Uterus (tissue), 2 donors: ENCODE results near the gene PRL.

Experiments
- POLR2A ChIP-seq, 2 donors: fragments of 450-650 bp; IDR thresholded peaks; one replicate each; pipeline ENCODE4 v1.6.1; 2016; ENCODE audit warnings: antibody characterized with exemption in 2 of 2, mild to moderate bottlenecking in 1 of 2, moderate library complexity in 1 of 2
- TF ChIP-seq, protein P1 (sequence below), 4 experiments: fragments of 200-600 bp in 2 of 4; fragments of 450-650 bp in 2 of 4; sonication (generic) in 2 of 4; IDR thresholded peaks; one replicate each; pipeline ENCODE4 v1.5.1; 2016 to 2019; ENCODE audit warnings: antibody characterized with exemption in 4 of 4, mild to moderate bottlenecking in 2 of 4, moderate library complexity in 1 of 4

- no peak for TF ChIP-seq POLR2A (IDR thresholded peaks at IDR 0.05)
- TF ChIP-seq, protein P1, sequence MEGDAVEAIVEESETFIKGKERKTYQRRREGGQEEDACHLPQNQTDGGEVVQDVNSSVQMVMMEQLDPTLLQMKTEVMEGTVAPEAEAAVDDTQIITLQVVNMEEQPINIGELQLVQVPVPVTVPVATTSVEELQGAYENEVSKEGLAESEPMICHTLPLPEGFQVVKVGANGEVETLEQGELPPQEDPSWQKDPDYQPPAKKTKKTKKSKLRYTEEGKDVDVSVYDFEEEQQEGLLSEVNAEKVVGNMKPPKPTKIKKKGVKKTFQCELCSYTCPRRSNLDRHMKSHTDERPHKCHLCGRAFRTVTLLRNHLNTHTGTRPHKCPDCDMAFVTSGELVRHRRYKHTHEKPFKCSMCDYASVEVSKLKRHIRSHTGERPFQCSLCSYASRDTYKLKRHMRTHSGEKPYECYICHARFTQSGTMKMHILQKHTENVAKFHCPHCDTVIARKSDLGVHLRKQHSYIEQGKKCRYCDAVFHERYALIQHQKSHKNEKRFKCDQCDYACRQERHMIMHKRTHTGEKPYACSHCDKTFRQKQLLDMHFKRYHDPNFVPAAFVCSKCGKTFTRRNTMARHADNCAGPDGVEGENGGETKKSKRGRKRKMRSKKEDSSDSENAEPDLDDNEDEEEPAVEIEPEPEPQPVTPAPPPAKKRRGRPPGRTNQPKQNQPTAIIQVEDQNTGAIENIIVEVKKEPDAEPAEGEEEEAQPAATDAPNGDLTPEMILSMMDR (IDR thresholded peaks at IDR 0.05), result no peak
Observed at GRCh38 chr6:22333802-22334201, 37.0 kb upstream of the PRL start.
